ENCODE results near the gene THSD7A.
"Not testable (repeated sequence)": the region's sequence is repeated elsewhere in the genome, so short reads cannot be mapped to it uniquely, and the experiment has no call there.

Gene THSD7A

GRCh38 chr7:11587048-11587447 is 244.9 kb downstream of the THSD7A start:
- no peak for DNase-seq

DNA sequence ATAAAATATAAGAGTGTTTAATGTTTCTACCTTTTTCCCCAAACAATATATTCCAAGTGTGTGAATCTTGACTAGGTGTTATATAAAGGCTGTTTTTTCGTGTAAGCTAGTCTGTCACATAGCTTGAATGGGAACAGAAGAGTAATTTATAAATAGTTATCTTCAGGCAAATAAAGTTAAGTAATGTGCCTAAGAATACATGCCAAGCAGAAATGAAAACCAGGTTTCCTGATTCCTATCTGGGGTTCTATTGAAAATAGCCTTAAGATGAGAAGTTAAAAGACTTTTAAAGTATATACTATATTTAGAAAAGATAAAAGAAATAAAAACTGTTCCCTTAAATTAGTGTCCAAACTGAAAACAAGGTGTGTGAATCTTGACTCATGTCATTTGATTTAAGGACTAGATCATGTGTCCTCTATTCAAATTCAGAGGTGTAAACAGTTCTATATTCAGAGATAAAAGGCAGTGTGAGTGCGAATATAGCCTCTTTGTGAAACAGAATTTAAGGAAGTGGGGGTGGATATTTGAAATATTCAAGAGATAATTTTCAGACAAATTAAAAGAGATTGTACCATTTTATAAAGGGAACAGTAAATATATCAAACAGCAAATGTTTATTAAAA is 247.5 kb downstream of the THSD7A start:
- DNase-seq: no peak

DNA sequence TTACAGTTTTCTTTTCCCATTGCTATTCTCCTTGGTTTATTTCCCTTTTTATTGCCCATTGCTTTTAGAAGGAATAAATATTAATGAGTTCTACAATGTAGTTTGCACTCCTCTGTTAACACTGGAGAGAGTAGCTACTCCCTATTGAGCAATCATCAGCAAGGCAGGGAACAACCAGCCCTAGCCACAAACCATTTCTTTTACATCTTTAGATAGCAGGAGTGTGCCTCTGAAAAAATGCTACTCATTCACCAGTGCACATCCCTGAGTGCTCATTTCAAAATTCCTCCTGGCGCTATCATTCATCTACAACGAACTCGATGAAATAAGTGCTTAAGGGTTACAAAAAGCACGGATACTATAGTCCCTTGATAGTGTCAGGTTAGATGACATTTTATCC is 252.9 kb downstream of the THSD7A start:
- DNase-seq: no peak

DNA sequence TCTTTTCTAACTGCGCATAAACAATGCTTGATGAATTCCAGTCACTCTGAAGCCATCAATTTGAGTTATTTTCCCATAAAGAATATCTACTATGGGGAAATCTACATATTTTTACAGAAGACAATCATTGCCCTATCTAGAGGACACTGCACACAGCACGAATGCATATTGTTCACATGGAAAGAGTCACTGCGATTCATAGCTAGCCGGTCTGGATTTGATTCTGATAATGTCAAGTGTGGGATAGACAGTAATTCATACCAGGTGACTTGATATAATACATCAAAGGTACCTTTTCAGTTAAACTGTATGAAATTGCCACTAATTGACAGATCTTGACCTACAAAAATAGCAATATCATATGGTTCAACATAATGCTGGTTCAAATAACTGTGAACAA is 255.7 kb downstream of the THSD7A start:
- no peak for DNase-seq

DNA sequence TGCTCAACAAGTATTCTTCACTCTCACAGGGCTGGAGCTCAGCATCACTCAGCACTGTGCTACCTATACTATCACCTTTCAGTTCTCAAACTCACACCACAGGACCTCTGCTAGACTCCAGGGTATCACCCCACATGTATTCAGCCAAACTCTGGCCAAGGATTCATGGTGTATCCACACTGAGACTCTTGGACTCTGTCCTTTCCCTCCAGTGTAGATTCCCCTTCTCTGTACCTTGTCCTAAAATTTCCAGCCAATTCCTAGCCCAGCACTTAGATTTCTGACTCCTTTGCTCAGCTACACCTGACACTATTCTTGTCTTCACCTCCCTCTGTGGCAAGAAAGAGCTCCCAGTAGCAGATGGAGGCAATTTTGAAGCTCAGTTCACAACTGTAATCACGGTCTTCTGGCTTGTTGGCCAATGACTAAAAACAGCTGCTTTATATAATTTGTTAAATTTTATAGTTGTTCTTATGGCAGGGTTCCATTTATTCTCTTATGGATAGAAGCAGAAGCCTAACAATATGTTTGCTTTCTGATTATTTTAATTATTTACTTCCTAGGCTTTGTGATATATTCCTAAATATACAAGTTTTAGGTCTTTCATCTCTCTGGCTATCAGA is 258.8 kb downstream of the THSD7A start:
- DNase-seq: no peak

DNA sequence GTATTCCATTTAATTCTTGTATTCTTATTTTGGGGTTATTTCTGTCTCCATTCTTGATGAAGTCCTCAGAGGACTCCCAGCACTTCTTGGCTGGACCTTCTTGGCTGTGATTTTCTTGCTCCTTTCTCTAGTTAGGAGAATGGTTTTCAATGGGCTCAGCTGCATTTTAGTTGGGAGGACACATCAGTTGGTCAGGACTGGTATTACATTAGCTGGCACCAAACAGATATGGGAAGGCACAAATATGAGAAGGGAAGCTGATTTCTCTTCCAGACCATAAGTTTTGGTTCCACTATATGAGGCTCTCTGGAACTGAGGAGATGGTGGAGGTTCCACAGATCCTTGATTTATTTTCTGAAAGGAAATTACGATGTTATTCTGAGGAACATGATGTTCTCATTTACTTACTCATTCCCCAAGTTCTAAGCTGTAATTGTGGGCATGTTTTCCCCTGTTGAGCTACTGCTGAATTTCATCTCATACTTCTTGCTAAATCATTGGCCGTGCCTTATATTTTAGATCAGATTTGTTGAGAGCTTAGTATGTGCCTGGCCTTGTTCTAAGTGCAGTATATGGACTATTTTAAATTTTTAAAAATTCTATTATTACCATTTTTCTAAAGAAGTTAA is 261.0 kb downstream of the THSD7A start:
- DNase-seq: no peak

DNA sequence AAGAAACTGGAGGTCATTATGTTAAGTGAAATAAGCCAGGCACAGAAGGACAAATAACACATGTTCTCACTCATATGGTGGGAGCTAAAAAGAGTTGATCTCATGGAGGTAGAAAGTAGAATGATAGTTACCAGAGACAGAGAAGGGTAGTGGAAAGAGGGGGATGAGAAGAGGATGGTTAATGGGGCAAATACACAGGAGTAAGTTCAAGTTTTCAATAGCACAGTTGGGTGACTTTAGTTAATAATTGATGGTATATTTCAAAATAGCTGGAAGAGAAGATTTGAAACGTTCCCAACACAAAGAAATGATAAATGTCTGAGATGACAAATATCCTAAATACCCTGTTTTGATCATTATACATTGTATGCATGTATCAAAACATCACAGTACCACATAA is 261.8 kb downstream of the THSD7A start:
- DNase-seq: no peak

DNA sequence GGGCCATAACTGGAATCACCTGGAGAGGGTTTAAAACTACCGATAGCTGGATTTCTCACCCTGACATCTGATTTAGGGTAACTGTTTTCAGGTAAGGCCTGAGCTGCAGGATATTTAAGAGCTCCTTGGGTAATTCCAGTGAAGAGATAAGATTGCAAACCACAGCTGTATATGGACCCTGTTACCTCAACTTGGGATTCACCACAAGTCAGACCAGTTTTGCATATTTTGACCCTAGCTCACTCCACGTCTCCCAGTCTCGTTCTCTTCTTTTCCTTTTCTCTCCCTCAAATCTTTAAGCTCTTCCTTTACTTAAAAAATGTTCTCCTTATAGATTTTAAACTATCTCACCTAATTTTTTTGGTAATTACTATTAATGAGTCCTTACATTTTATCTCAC is 264.4 kb downstream of the THSD7A start:
- DNase-seq: no peak

DNA sequence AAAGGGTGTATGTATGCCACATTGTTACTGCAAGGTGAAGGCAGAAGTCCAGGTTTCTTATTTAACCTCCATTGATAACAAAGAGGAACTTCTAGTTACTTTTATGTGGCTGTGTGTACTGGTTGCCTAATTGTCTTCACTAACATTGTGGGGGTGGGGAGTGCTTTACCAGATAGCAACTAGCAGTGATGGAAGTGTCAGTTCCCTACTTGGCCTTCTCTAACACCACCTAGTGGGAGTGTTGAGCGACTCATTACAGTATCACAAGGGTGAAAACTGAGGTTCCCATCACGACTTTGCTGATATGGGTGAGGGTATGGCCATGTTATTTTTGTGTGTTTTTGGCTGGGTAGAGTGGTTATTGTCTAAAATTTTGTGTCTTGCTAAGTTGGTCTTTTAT is 274.4 kb downstream of the THSD7A start:
- no peak for DNase-seq

DNA sequence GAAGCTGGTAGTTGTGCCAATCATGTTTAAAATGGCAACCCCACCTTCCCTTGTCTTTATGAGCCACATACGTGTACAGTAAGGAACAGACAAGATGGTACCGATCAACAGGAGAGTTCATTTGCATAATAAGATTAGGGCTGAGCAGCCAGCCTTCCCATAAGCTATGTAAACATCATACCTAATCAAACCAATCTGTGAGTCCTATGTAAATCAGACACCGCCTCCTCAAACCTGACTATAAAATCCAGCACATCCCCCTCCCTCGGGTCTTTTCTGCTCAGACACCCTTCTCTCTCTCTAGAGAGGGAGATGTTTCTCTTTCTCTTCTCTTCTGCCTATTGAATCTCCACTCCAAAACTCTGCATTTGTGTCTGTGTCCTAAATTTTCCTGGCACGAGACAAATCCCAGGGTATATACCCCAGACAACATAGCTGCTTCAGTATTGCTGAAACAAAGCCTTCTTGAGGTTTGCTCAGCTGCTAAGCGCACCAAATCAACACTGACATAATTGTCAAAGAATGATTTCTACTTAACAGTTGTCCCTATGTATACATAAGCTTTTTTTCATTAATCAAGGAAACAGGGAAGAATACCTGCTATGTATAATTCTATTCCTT is 279.2 kb downstream of the THSD7A start:
- no peak for DNase-seq

- DNase-seq: no peak
These were observed 280.5 kb downstream of the THSD7A start for GRCh38 chr7:11551470-11551869.

DNA sequence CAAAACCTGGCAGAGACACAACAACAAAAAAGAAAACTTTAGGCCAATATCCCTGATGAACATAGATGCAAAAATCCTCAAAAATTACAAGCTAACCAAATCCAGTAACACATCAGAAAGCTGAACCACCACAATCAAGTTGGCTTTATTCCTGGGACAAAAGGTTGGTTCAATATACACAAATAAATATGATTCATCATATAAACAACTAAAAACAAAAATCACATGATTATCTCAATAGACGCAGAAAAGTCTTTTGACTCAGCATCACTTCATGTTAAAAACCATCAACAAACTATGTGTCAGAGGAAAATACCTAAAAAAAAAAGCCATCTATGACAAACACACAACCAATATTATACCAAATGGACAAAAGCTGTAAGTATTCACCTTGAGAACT is 283.5 kb downstream of the THSD7A start:
- DNase-seq: no peak

DNA sequence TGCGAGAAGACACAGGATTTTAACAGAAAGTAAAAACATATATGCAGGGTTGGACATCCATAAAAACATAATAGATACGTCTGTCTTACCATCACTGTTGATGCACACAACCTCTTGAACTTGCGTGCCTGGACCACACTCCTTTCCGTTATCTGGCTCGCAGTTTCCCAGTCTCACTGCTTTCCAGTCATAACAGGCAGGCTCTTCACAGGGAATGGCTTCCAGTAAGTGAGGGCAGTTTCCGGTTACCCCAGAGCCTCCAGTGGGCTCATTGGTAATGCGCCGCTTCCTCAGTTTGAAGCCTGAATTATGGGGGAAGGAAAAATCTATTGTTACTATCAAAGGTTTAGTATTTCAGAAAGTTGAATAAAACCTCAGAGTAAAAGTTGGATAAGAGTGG is 290.7 kb downstream of the THSD7A start:
- DNase-seq: no peak

DNA sequence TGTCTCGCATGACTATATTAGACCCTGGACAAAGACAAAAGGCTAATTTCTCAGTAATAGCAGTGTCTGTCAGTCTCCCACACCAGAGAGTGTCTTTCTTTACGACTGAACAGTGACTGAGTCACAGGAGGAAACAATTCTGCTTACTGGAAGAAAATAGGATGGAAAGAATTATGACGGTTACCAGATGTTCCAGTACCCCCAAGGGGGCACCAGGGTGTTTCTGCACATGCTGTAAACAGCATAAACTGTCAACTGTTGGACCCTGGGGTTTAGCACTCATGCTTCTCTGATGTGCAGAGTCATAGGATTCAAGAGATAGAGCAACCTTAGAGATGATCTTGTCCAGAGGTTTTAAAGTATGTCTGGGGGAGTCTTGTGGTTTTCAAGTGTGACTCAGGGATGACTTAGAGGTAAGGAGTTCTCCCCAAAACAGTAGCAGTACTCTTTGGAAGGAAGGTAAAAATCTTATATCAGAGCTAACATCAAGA is 291.7 kb downstream of the THSD7A start:
- DNase-seq: no peak

DNA sequence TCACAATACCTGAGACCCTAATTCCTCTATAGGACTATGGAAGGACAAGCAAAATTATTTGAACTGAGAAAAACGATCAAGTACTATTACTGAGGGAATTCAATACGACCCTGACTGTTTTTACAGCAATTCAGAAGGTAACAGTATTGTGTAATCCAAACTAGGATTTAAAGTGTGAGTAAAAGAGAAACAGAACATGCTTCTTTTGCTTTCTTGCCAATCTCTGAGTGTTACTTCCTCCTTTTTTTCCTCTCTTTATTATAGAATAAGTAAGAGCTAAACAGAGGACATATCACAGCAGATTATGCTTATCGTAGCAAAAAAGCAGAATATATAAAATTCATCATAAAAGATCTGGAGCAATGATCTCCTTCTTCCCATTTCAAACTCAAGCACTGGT is 292.1 kb downstream of the THSD7A start:
- no peak for DNase-seq

DNA sequence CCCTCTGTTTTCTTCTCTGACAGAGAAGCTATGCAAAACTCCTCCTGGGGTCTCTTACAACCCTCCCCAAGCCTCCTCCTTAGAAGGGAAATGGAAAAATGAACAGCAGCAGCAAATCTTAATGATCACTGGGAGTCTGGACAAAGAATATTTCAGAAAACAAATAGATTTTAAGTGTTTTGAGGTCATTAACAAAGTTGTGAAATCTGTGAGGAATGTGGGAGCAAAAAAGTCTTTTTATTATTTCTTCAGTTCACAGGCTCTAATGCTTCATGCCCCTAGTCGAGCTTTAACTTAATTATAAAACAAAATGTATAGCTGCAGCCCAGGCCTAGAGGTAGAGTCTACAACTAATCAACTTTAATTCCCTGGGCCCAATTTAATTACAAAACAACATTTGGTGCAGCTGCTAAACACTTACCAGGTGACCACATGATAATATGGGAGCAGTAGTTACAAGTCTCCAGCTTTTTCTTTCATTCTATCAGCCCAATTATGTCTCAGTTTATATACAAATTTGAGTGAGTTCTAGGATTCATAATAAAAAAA is 293.2 kb downstream of the THSD7A start:
- DNase-seq: no peak

DNA sequence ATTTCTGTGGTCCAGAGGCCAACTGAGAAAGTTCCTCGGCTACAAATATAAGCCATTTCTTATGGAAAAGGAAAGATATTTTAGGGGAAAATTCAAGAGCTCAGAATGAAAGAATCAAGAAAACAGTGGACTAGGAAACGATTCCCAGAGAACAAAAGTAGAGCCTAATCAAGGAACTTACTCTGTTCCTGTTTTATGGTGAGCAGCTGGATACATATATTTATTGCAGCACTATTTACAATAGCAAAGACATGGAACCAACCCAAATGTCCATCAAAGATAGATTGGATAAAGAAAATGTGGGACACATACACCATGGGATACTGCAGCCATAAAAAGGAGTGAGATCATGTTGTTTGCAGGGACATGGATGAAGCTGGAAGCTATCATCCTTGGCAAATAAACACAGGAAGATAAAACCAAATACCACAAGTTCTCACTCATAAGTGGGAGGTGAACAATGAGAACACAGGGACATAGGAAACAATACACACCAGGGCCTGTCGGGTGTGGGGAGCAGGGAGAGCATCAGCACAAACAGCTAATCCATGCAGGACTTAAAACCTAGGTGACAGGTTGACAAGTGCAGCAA is 298.7 kb downstream of the THSD7A start:
- no peak for DNase-seq

- DNase-seq: no peak
These were observed 302.6 kb downstream of the THSD7A start for GRCh38 chr7:11529382-11529781.

DNA sequence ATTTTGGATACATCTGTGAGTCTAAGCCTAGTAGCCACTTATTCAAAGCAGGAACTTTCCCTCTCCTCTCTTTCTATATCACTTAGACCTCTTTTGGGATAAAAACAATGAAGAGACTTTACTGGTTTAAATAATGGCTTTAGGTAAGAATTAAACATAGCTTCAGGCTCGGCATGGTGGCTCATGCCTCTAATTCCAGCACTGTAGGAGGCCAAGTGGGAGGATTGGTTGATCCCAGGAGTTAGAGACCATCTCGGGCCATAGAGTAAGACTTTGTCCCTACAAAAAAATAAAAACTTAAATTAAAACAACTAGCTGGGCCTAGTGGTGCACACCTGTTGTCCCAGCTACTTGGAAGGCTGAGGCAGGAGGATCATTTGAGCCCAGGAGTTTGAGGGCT is 304.3 kb downstream of the THSD7A start:
- DNase-seq: no peak

DNA sequence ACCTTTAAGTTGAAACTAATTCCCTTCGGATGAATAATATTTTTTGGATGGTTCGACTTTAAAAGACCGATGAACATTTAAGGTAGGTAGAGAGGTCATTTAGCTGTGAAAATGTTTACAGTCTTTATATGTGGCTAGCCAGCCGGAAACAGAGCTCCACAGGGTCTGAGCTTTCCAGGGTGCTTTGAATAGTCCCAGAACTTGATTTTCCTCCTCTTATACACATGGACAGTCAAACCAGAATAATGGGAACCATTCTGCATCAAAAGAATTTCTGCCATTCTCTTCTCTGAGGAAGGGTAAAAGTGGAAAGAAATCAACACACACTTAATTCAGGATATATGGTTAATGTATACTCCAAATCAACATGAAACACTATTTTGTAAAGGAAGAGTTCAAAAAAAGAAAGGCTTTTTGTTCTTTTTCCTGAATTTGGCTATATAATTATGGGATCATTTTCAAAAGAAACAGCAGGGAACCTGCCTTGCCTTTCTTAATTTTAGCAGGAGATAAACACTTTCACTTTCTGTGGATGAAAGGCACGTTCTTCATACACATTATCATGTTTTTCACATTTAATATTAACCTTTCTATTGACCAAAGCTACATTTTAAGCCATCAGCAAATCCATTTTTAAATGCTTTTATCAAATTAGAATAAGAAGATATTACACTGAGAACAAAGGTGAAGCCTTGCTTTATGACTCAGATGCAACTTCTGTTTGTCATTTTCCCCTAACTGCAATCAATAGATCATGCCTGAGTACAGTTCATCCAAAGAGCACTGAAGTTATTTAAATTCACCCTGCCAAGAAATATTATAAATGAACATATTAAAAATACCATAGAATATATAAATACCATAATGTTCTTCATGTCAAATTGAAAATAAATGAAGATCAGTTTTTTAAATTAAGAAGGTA is 307.3 kb downstream of the THSD7A start:
- DNase-seq: no peak

DNA sequence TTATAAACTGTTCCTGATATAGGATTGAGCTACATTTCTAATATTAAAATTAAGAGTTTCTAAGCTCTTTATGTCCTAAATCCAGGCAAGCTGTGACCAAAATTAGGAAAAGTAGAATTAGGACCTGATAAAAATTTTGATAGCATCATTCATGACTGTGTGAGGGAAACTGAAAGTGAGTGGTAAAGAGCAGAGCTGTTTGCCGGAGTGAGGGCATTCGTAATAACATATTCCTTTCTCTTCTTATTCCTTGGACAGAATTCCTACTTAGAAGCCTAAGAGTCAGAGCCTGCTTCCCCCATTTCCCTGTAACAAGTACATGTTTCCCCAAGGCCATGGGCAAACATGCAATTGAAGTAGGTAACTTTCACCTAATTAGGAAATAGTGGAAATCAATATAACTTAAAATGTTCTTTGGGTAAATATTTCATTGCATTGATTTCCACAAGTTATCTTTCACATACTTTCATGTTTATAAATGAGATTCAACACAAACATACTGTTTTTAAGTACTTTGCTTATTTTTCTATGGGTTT is 310.0 kb downstream of the THSD7A start:
- not testable (repeated sequence) for DNase-seq

DNA sequence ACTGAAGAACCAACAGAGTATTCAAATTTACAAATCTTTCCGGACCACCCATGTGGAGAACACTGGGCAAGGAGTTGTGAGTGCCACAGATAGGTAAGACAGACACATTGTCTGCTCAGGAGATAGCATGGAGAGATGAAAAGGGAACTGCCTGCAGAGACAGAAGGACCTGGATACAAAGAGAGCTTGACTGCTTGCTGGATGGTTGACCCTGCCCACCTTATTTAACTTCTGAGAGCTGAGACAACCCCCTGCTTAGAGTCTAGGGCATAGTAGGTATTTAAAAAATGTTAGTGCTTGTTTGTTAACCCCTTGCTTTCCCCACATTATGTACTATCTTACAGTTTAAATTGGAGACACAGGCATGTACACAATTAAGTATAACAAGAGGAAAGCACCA is 314.1 kb downstream of the THSD7A start:
- DNase-seq: no peak
